HEK293 (cell line): ENCODE measurements around the gene TMEM184C.

ENCODE experiments used
- CTCF ChIP-seq: fragments of 450-650 bp; formaldehyde crosslinking; IDR thresholded peaks from 2 replicates; pipeline ENCODE4 v1.5.1; 2016; ENCODE audit warnings: missing biosample characterization, missing genetic modification characterization
- KLF16 ChIP-seq: fragments of 450-650 bp; formaldehyde crosslinking; IDR thresholded peaks from 2 replicates; pipeline ENCODE4 v1.5.1; 2017; ENCODE audit warnings: missing biosample characterization, missing genetic modification characterization
- TCF7L2 ChIP-seq: IDR thresholded peaks from 2 replicates; pipeline ENCODE4 v1.6.1; 2011; ENCODE audit warnings: low read depth, mild to moderate bottlenecking, inconsistent platforms, low read length, moderate library complexity, borderline replicate concordance
- ZBTB49 ChIP-seq: fragments of 450-650 bp; formaldehyde crosslinking; IDR thresholded peaks from 2 replicates; pipeline ENCODE4 v1.5.1; 2016; ENCODE audit warnings: missing biosample characterization, missing genetic modification characterization, low read depth
- ZNF146 ChIP-seq: fragments of 450-650 bp; formaldehyde crosslinking; IDR thresholded peaks from 2 replicates; pipeline ENCODE4 v1.5.1; 2016; ENCODE audit warnings: missing biosample characterization, missing genetic modification characterization

- TF ChIP-seq ZBTB49 (tag by site-specific recombination) (no peak), CTCF (tag by site-specific recombination) (no peak), KLF16 (tag by site-specific recombination) (no peak), TCF7L2 (no peak), ZNF146 (tag by site-specific recombination) (no peak)
Observed at GRCh38 chr4:147644471-147644870, 27.3 kb downstream of the TMEM184C start.
